ENCODE measurements around the gene RP9.

RP9 gene

GRCh38 chr7:33128990-33129805 is 20.0 kb upstream of the RP9 start, which contains the start of gene BBS9:
TSS of gene BBS9 (plus strand) at chr7:33129564. CDS start at chr7:33146253, 16,689 bp downstream.
- H3K4me3 ChIP-seq (ENCODE audit: control insufficient read depth, low read depth, low read length) = peak within 1 kb of the TSS; percentile 93
- TF ChIP-seq CTCF (conservative IDR thresholded peaks at IDR 0.05; ENCODE audit: control insufficient read depth, insufficient read depth, low read depth, low read length) = no peak
- DNase-seq (ENCODE audit: low read depth) = peak; percentile 93

- peak overlapping the region; percentile 93 for H3K4me3 ChIP-seq (ENCODE audit: control insufficient read depth, low read depth, low read length)
- TF ChIP-seq CTCF (conservative IDR thresholded peaks at IDR 0.05; ENCODE audit: control insufficient read depth, insufficient read depth, low read depth, low read length) = no peak
- no peak for DNase-seq (ENCODE audit: low read depth)
Measured at GRCh38 chr7:33128631-33128989, 19.4 kb upstream of the RP9 start.

GRCh38 chr7:33127085-33127484 is 17.9 kb upstream of the RP9 start:
- no peak for DNase-seq (ENCODE audit: low read depth)
- H3K4me3 ChIP-seq (ENCODE audit: control insufficient read depth, low read depth, low read length) = no peak overlapping the region
- TF ChIP-seq CTCF (conservative IDR thresholded peaks at IDR 0.05; ENCODE audit: control insufficient read depth, insufficient read depth, low read depth, low read length) = no peak

GRCh38 chr7:33118383-33118782 is 9.2 kb upstream of the RP9 start:
- H3K4me3 ChIP-seq (ENCODE audit: control insufficient read depth, low read depth, low read length) = no peak overlapping the region
- TF ChIP-seq CTCF (conservative IDR thresholded peaks at IDR 0.05; ENCODE audit: control insufficient read depth, insufficient read depth, low read depth, low read length) = no peak
- no peak for DNase-seq (ENCODE audit: low read depth)

- DNase-seq (ENCODE audit: low read depth) = no peak
- TF ChIP-seq CTCF (conservative IDR thresholded peaks at IDR 0.05; ENCODE audit: control insufficient read depth, insufficient read depth, low read depth, low read length) = no peak
- no peak overlapping the region for H3K4me3 ChIP-seq (ENCODE audit: control insufficient read depth, low read depth, low read length)
Measured at GRCh38 chr7:33114976-33115375, 5.8 kb upstream of the RP9 start.

GRCh38 chr7:33111614-33112013 is 2.4 kb upstream of the RP9 start:
- no peak for DNase-seq (ENCODE audit: low read depth)
- TF ChIP-seq CTCF (conservative IDR thresholded peaks at IDR 0.05; ENCODE audit: control insufficient read depth, insufficient read depth, low read depth, low read length) = no peak
- no peak overlapping the region for H3K4me3 ChIP-seq (ENCODE audit: control insufficient read depth, low read depth, low read length)

Data from fibroblast of mammary gland (primary cell).